ENCODE measurements around the gene PARD3B.

- no peak for TF ChIP-seq EZH2phosphoT487 (IDR thresholded peaks at IDR 0.05; ENCODE audit: unreplicated experiment)
- TF ChIP-seq, protein P1, sequence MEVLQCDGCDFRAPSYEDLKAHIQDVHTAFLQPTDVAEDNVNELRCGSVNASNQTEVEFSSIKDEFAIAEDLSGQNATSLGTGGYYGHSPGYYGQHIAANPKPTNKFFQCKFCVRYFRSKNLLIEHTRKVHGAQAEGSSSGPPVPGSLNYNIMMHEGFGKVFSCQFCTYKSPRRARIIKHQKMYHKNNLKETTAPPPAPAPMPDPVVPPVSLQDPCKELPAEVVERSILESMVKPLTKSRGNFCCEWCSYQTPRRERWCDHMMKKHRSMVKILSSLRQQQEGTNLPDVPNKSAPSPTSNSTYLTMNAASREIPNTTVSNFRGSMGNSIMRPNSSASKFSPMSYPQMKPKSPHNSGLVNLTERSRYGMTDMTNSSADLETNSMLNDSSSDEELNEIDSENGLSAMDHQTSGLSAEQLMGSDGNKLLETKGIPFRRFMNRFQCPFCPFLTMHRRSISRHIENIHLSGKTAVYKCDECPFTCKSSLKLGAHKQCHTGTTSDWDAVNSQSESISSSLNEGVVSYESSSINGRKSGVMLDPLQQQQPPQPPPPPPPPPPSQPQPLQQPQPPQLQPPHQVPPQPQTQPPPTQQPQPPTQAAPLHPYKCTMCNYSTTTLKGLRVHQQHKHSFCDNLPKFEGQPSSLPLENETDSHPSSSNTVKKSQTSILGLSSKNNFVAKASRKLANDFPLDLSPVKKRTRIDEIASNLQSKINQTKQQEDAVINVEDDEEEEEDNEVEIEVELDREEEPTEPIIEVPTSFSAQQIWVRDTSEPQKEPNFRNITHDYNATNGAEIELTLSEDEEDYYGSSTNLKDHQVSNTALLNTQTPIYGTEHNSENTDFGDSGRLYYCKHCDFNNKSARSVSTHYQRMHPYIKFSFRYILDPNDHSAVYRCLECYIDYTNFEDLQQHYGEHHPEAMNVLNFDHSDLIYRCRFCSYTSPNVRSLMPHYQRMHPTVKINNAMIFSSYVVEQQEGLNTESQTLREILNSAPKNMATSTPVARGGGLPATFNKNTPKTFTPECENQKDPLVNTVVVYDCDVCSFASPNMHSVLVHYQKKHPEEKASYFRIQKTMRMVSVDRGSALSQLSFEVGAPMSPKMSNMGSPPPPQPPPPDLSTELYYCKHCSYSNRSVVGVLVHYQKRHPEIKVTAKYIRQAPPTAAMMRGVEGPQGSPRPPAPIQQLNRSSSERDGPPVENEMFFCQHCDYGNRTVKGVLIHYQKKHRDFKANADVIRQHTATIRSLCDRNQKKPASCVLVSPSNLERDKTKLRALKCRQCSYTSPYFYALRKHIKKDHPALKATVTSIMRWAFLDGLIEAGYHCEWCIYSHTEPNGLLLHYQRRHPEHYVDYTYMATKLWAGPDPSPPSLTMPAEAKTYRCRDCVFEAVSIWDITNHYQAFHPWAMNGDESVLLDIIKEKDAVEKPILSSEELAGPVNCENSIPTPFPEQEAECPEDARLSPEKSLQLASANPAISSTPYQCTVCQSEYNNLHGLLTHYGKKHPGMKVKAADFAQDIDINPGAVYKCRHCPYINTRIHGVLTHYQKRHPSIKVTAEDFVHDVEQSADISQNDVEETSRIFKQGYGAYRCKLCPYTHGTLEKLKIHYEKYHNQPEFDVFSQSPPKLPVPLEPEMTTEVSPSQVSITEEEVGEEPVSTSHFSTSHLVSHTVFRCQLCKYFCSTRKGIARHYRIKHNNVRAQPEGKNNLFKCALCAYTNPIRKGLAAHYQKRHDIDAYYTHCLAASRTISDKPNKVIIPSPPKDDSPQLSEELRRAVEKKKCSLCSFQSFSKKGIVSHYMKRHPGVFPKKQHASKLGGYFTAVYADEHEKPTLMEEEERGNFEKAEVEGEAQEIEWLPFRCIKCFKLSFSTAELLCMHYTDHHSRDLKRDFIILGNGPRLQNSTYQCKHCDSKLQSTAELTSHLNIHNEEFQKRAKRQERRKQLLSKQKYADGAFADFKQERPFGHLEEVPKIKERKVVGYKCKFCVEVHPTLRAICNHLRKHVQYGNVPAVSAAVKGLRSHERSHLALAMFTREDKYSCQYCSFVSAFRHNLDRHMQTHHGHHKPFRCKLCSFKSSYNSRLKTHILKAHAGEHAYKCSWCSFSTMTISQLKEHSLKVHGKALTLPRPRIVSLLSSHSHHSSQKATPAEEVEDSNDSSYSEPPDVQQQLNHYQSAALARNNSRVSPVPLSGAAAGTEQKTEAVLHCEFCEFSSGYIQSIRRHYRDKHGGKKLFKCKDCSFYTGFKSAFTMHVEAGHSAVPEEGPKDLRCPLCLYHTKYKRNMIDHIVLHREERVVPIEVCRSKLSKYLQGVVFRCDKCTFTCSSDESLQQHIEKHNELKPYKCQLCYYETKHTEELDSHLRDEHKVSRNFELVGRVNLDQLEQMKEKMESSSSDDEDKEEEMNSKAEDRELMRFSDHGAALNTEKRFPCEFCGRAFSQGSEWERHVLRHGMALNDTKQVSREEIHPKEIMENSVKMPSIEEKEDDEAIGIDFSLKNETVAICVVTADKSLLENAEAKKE (CRISPR knock-in tag; IDR thresholded peaks at IDR 0.05): no peak; the same call in 1 of the 2 replicates
Observed at GRCh38 chr2:205539603-205540002, 994.3 kb downstream of the PARD3B start.
